SU-DHL-6 (cell line): ENCODE results near the gene GPATCH2.

ENCODE experiments used
- H2AFZ ChIP-seq: fragments of 200-600 bp; sonication (generic); 2 replicates; pipeline ENCODE4 v1.6.1; 2014; ENCODE audit warnings: low read depth, mild to moderate bottlenecking, moderate library complexity, mixed read lengths, antibody characterized with exemption, low read length; ENCODE audit not compliant: severe bottlenecking
- H3F3A ChIP-seq: fragments of 200-600 bp; shearing (Covaris generic); 2 replicates; pipeline ENCODE4 v1.6.0; 2016; ENCODE audit warnings: antibody characterized with exemption, mild to moderate bottlenecking; ENCODE audit not compliant: insufficient read depth
- H3K27ac ChIP-seq: fragments of 200-600 bp; sonication (generic); 2 replicates; pipeline ENCODE4 v1.5.1; 2016; ENCODE audit warnings: low read depth, mild to moderate bottlenecking, low read length, moderate library complexity, mixed read lengths
- H3K27me3 ChIP-seq: fragments of 200-600 bp; sonication (generic), shearing (Covaris generic); 2 replicates; pipeline ENCODE4 v1.6.0; 2014; ENCODE audit warnings: mild to moderate bottlenecking, low read length
- H3K36me3 ChIP-seq: fragments of 200-600 bp; sonication (generic); 2 replicates; pipeline ENCODE4 v1.6.1; 2014; ENCODE audit warnings: mild to moderate bottlenecking, low read length, mixed read lengths
- H3K4me2 ChIP-seq: fragments of 300-600, 200-600 bp; shearing (Covaris generic), sonication (generic); 2 replicates; pipeline ENCODE4 v1.6.0; 2014; ENCODE audit warnings: low read length, low read depth, mild to moderate bottlenecking; ENCODE audit not compliant: poor library complexity, severe bottlenecking
- H3K4me3 ChIP-seq: fragments of 200-600 bp; sonication (generic); 2 replicates; pipeline ENCODE4 v1.5.1; 2014; ENCODE audit warnings: antibody characterized with exemption, low read length, mild to moderate bottlenecking, mixed read lengths; ENCODE audit not compliant: insufficient read depth, poor library complexity, severe bottlenecking
- H3K79me2 ChIP-seq: fragments of 200-600 bp; sonication (generic); 2 replicates; pipeline ENCODE4 v1.6.1; 2014; ENCODE audit warnings: mild to moderate bottlenecking, low read length, moderate library complexity; ENCODE audit not compliant: insufficient read depth
- H3K9ac ChIP-seq: fragments of 200-600 bp; sonication (generic); 2 replicates; pipeline ENCODE4 v1.7.0; 2014; ENCODE audit warnings: mild to moderate bottlenecking, low read length
- H3K9me2 ChIP-seq: fragments of 200-600 bp; sonication (generic); replicated peaks from 2 replicates; pipeline ENCODE4 v1.6.1; 2014; ENCODE audit warnings: low read length; ENCODE audit not compliant: insufficient read depth
- H3K9me3 ChIP-seq: fragments of 200-600 bp; sonication (generic); 2 replicates; pipeline ENCODE4 v1.6.1; 2014; ENCODE audit warnings: low read length, mixed read lengths; ENCODE audit not compliant: insufficient read depth
- H4K20me1 ChIP-seq: fragments of 200-600 bp; sonication (generic); 2 replicates; pipeline ENCODE4 v1.6.1; 2014; ENCODE audit warnings: low read depth, mild to moderate bottlenecking, antibody characterized with exemption, low read length, moderate library complexity, mixed read lengths
- EZH2phosphoT487 ChIP-seq: fragments of 200-600 bp; sonication (generic), shearing (Covaris generic); conservative IDR thresholded peaks from 2 replicates; pipeline ENCODE4 v1.6.1; 2018; ENCODE audit warnings: mild to moderate bottlenecking, antibody characterized with exemption, low read length, moderate library complexity, mixed read lengths
- TF ChIP-seq, protein P1 (sequence below): fragments of 200-600 bp; sonication (generic); IDR thresholded peaks from one replicate; pipeline ENCODE4 v1.5.1; 2017; ENCODE audit warnings: antibody characterized with exemption, mild to moderate bottlenecking, low read length, moderate library complexity; ENCODE audit not compliant: insufficient read depth, poor library complexity, severe bottlenecking

Gene GPATCH2

DNA sequence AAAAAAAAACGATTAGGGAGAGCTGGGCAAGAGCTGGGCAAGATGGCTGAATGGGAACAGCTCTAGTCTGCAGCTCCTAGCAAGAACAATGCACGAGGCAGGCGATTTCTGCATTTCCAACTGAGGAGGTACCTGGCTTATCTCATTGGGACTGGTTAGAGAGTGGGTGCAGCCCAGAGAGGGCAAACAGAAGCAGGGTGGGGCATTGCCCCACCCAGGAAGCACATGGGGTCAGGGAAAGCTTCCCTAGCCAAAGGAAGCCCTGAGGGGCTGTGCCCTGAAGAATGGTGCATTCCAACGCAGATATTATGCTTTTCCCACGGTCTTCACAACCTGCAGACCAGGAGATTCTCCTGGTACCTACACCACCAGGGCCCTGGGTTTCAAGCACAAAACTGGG, 251.6 kb downstream of the GPATCH2 start:
- H3K9me3 ChIP-seq: no peaks in the 10 kb centered on the region; the same call in 1 of the 2 replicates
- H3K79me2 ChIP-seq: no peaks in the 10 kb centered on the region
- H3K9ac ChIP-seq: no peak overlapping the region
- no peaks in the 10 kb centered on the region for H3F3A ChIP-seq
- TF ChIP-seq, protein P1, sequence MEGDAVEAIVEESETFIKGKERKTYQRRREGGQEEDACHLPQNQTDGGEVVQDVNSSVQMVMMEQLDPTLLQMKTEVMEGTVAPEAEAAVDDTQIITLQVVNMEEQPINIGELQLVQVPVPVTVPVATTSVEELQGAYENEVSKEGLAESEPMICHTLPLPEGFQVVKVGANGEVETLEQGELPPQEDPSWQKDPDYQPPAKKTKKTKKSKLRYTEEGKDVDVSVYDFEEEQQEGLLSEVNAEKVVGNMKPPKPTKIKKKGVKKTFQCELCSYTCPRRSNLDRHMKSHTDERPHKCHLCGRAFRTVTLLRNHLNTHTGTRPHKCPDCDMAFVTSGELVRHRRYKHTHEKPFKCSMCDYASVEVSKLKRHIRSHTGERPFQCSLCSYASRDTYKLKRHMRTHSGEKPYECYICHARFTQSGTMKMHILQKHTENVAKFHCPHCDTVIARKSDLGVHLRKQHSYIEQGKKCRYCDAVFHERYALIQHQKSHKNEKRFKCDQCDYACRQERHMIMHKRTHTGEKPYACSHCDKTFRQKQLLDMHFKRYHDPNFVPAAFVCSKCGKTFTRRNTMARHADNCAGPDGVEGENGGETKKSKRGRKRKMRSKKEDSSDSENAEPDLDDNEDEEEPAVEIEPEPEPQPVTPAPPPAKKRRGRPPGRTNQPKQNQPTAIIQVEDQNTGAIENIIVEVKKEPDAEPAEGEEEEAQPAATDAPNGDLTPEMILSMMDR: no peak
- no peak for TF ChIP-seq EZH2phosphoT487
- no peak overlapping the region for H3K4me2 ChIP-seq
- no peak overlapping the region for H2AFZ ChIP-seq
- H3K27me3 ChIP-seq: no peaks in the 10 kb centered on the region
- no peak overlapping the region for H3K4me3 ChIP-seq
- H3K9me2 ChIP-seq: no peaks in the 10 kb centered on the region
- H4K20me1 ChIP-seq: no peaks in the 10 kb centered on the region
- H3K27ac ChIP-seq: no peak overlapping the region
- no peaks in the 10 kb centered on the region for H3K36me3 ChIP-seq
